DOHH2 (cell line): ENCODE data around the gene SYCN.
"Not testable (repeated sequence)": the region's sequence is repeated elsewhere in the genome, so short reads cannot be mapped to it uniquely, and the experiment has no call there.

ENCODE experiments used
- CTCF ChIP-seq: fragments of 200-600 bp; sonication (generic); IDR thresholded peaks from one replicate; pipeline ENCODE4 v1.5.1; 2014; ENCODE audit warnings: antibody characterized with exemption, mild to moderate bottlenecking, low read depth, low read length; ENCODE audit not compliant: poor library complexity, severe bottlenecking
- EZH2phosphoT487 ChIP-seq: fragments of 200-600 bp; sonication (generic); IDR thresholded peaks from 2 replicates; pipeline ENCODE4 v1.6.1; 2017; ENCODE audit warnings: borderline replicate concordance, mild to moderate bottlenecking, antibody characterized with exemption, low read length, moderate library complexity, mixed read lengths

GRCh38 chr19:39243741-39244140 is 39.7 kb upstream of the SYCN start:
- TF ChIP-seq EZH2phosphoT487, CTCF: not testable (repeated sequence)
